HL-60/S4 (cell line): ENCODE data around the gene SLC49A4.

Source experiments
- in situ Hi-C: fragments of 300-500 bp; cut with MboI; formaldehyde crosslinking; loops from 2 replicates; pipeline ENCODE4 v1.14.3; 2022; ENCODE audit warnings: low sequenced_read_pairs

The SLC49A4 gene

DNA sequence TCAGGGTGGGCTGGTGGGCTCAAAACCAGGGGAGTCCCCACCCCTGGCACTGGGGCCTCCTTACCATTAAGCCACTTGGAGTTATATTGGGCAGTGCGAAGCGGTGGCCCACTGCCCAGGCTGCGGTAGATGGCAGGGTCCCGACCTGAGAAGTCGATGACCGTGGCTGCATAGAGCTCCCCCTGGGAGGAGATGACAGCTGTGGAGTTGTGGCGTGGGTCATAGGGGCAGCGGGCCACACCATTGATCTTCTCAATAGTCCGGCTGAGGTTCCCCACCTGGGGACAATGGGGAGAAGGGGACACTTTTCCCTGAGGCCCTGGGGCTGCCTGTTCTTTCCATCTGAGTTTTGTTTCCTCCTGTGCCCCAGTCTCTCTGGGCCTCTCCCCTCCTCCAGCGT lies 132.9 kb downstream of the SLC49A4 start:
- in situ Hi-C loops, result no loop called here

- in situ Hi-C loops, result no loop called here
Measured at GRCh38 chr3:122928396-122929187, 133.7 kb downstream of the SLC49A4 start.

DNA sequence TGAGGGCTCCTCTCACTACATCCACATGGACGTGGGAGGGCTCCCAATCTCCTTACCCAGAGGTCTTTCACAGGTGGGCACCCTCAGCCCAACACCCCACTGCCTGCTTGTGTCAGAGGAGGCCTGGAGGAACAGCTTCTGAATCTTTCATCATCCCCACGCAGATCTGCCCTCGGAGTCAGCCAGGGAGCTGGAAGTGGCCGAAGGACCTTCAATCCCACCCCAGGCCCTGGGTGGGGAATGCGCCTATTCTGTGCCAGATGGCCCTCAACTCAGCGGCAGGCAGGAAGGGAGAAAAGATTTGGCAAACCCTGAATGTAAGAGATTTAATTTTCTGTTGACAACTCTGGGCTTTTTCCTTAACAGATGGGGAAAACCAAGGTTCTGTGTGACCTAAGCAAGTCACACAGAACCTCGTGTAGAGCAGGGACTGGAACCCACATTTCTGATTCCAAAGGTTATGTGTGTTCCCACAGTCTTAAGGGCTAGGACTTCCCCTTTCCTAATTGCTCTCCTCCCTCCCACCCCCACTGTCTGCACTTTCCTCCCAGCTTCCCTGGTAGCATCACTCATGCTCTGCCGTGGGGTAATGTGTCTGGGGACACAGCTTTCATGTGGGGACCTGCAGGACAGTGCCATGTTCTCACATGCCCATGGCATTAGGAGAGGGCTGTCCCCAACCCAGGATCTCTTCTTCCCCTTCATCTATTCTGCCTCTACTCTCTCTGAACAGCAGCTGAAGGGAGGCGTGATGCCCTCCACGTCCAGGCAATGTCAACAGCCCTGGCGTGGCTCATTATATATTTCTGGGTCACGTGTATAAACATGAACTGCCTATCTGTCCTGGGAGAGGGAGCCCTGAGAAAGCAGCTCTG lies 134.6 kb downstream of the SLC49A4 start:
- in situ Hi-C loops, result no loop called here

DNA sequence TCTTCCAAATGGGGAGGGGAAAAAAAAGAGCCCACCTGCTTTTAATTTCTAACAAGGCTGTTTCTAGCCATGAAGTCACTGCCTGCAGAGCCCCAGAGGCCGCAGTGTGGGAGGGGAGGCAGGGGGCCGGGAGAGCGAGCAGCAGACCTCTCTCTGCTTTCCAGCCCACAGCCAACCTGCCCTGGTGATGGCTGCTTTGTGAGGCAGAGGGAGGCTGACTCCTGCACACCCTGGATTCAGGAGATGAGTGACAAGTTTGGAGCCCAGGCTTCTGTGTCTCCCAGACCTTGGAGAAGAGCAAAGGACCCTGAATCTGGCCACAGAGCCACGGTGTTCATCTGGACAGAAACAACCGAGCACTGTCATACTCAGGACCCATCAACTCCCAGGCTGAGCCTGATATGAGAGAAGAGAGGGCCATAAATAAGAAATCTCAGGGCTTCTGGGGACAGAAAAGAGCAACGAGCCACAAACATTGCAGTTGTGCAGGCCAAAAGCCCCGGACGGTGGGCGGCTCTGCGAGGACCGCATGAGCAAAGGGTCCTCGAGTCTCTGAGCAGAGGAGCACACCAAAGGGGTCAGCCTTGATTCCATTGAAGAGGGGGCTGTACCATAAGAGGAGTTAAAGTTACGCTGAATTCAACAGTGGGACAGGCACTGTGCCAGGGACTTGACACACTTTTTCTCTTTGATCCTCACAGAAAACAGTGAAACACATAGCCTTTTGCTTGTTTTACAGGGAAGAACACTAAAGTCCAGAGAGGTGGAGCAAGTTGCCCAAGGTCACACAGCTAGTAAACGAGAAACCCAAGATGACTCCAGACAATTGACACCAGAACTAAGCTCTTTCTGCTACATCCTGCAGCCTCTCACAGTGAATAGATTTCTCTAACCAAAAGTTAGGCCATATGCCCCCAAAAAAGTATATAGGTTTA lies 135.5 kb downstream of the SLC49A4 start:
- in situ Hi-C loops, result no loop called here
